ENCODE results near the gene COL25A1. TPM values are rescaled to one million over a fixed set of nuclear protein-coding genes. Genes with fewer than 3 reads are reported as not detected.

COL25A1 gene
- total RNA-seq, 1 experiment from 2014 or later, result not detected

DNA sequence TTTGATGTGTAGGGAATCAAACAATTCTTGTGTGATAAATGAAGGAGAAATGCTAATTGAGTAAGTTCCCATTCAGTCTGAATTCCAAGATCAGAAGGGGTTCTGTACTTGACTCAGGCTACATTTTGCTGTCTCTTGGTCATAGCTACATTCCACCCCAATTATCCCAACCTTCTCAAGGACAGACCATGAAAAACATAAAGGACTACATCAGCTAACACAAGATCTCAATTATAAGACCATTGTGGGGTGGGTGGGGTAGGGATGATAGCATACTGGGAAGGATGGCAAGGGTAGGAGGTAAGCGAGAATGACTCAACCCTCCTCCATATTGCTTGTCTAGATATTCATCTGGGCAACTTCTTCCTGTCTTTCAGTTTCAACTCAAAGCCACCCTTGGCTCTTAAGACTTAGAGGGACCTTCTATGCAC, 452.2 kb downstream of the COL25A1 start:
- H3K4me3 ChIP-seq (ENCODE audit: low read depth in 2 of 2, low read length in 2 of 2), result no peak overlapping the region
- no TSS peak for BruUV-seq (replicated peaks)
- H3K4me1 ChIP-seq (ENCODE audit: control insufficient read depth, insufficient read depth, low read length), result no peaks in the 10 kb centered on the region
- ChIA-PET CTCF (no interaction called here), POLR2A (no interaction called here)
- no peaks in the 10 kb centered on the region for H3K36me3 ChIP-seq (ENCODE audit: control insufficient read depth, insufficient read depth, low read length)
- H3K27me3 ChIP-seq (ENCODE audit: control insufficient read depth, insufficient read depth, low read length), result no peaks in the 10 kb centered on the region
- ATAC-seq (no peak), DNase-seq (ENCODE audit: low read depth, low spot score) (no peak)
- in situ Hi-C loops (cut with HindIII; ENCODE audit: low pct_unique_long_range_greater_than_20kb, low sequenced_read_pairs), result no loop called here
- H3K9me3 ChIP-seq (ENCODE audit: control insufficient read depth, insufficient read depth, low read depth, low read length), result no peaks in the 10 kb centered on the region
- intact Hi-C loops (cut with micrococcal nuclease; ENCODE audit: unreplicated experiment), result no loop called here
- H3K27ac ChIP-seq (ENCODE audit: low read length), result no peak overlapping the region
- TF ChIP-seq TCF7L2 (IDR thresholded peaks at IDR 0.05; ENCODE audit: low read depth, low read length) (no peak), POLR2AphosphoS5 (IDR thresholded peaks at IDR 0.05; ENCODE audit: low read depth, low read length) (no peak), SIN3A (IDR thresholded peaks at IDR 0.05; ENCODE audit: borderline replicate concordance, insufficient read depth, low read depth, low read length) (no peak)
- TF ChIP-seq, protein P1, sequence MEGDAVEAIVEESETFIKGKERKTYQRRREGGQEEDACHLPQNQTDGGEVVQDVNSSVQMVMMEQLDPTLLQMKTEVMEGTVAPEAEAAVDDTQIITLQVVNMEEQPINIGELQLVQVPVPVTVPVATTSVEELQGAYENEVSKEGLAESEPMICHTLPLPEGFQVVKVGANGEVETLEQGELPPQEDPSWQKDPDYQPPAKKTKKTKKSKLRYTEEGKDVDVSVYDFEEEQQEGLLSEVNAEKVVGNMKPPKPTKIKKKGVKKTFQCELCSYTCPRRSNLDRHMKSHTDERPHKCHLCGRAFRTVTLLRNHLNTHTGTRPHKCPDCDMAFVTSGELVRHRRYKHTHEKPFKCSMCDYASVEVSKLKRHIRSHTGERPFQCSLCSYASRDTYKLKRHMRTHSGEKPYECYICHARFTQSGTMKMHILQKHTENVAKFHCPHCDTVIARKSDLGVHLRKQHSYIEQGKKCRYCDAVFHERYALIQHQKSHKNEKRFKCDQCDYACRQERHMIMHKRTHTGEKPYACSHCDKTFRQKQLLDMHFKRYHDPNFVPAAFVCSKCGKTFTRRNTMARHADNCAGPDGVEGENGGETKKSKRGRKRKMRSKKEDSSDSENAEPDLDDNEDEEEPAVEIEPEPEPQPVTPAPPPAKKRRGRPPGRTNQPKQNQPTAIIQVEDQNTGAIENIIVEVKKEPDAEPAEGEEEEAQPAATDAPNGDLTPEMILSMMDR (IDR thresholded peaks at IDR 0.05), result no peak
- TF ChIP-seq, protein P2, sequence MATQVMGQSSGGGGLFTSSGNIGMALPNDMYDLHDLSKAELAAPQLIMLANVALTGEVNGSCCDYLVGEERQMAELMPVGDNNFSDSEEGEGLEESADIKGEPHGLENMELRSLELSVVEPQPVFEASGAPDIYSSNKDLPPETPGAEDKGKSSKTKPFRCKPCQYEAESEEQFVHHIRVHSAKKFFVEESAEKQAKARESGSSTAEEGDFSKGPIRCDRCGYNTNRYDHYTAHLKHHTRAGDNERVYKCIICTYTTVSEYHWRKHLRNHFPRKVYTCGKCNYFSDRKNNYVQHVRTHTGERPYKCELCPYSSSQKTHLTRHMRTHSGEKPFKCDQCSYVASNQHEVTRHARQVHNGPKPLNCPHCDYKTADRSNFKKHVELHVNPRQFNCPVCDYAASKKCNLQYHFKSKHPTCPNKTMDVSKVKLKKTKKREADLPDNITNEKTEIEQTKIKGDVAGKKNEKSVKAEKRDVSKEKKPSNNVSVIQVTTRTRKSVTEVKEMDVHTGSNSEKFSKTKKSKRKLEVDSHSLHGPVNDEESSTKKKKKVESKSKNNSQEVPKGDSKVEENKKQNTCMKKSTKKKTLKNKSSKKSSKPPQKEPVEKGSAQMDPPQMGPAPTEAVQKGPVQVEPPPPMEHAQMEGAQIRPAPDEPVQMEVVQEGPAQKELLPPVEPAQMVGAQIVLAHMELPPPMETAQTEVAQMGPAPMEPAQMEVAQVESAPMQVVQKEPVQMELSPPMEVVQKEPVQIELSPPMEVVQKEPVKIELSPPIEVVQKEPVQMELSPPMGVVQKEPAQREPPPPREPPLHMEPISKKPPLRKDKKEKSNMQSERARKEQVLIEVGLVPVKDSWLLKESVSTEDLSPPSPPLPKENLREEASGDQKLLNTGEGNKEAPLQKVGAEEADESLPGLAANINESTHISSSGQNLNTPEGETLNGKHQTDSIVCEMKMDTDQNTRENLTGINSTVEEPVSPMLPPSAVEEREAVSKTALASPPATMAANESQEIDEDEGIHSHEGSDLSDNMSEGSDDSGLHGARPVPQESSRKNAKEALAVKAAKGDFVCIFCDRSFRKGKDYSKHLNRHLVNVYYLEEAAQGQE (IDR thresholded peaks at IDR 0.05; ENCODE audit: insufficient read depth in 1 of 2, low read depth in 2 of 2, low read length in 1 of 2), result no peak

DNA sequence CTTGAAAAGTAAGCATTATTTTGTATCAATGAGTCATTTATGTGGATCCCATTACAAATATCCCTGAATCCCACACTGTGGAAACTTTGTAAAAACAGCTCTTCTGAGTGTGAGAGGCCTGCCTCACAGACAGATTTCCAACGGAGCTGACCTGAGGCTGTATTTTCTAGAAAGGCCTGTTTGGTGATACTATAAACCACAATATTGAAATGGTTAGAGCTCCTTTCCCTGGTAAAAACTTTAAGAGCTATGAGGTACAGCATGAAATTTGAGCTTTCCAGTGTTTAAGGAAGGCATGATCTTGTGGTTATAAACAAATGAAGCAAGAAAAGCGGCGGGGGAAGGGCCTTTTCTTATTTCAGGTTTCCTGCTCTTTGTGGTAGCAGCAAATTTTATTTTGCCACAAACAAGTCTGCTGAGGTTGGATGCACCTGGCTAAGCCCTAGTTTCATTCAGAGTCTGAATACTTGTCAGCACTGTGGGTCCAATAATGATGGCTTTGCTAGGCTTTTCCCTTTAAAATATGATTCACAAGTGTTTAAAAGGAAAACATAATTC, 452.8 kb downstream of the COL25A1 start:
- Histone ChIP-seq H3K27ac (ENCODE audit: low read length) (no peak overlapping the region), H3K4me3 (ENCODE audit: low read depth in 2 of 2, low read length in 2 of 2) (no peak overlapping the region), H3K4me1 (ENCODE audit: control insufficient read depth, insufficient read depth, low read length) (no peaks in the 10 kb centered on the region), H3K27me3 (ENCODE audit: control insufficient read depth, insufficient read depth, low read length) (no peaks in the 10 kb centered on the region), H3K36me3 (ENCODE audit: control insufficient read depth, insufficient read depth, low read length) (no peaks in the 10 kb centered on the region), H3K9me3 (ENCODE audit: control insufficient read depth, insufficient read depth, low read depth, low read length) (no peaks in the 10 kb centered on the region)
- ATAC-seq (no peak), DNase-seq (ENCODE audit: low read depth, low spot score) (no peak)
- BruUV-seq (replicated peaks), result no TSS peak
- CTCF ChIA-PET, result no interaction called here
- TF ChIP-seq, protein P1 (IDR thresholded peaks at IDR 0.05), result no peak
- in situ Hi-C loops (cut with HindIII; ENCODE audit: low pct_unique_long_range_greater_than_20kb, low sequenced_read_pairs), result no loop called here
- POLR2A ChIA-PET, result no interaction called here
- intact Hi-C loops (cut with micrococcal nuclease; ENCODE audit: unreplicated experiment), result no loop called here

All from Panc1 (cell line).